HG02870 (cell line): Measurements from ENCODE around the gene NNMT.

ENCODE experiments used
- ATAC-seq: cut with Tn5 transposase; IDR thresholded peaks from one replicate; pipeline ENCODE4 v1.9.1; 2021; ENCODE audit warnings: mild to moderate bottlenecking, moderate library complexity; ENCODE audit not compliant: unreplicated experiment

Gene NNMT

GRCh38 chr11:114343020-114343419, 46.8 kb downstream of the NNMT start:
- ATAC-seq, result no peak

- ATAC-seq, result no peak
These were observed 47.3 kb downstream of the NNMT start for GRCh38 chr11:114343493-114343892.

GRCh38 chr11:114344494-114344893, 48.3 kb downstream of the NNMT start:
- no peak for ATAC-seq

- ATAC-seq, result no peak
These were observed 49.5 kb downstream of the NNMT start for GRCh38 chr11:114345575-114346222.

- no peak for ATAC-seq
These were observed 50.5 kb downstream of the NNMT start for GRCh38 chr11:114346709-114347141.

GRCh38 chr11:114348200-114349191, 52.3 kb downstream of the NNMT start:
- ATAC-seq, result no peak

- no peak for ATAC-seq
These were observed 53.8 kb downstream of the NNMT start for GRCh38 chr11:114350022-114350421.

- ATAC-seq, result no peak
These were observed 57.2 kb downstream of the NNMT start for GRCh38 chr11:114353443-114353842.

- ATAC-seq, result no peak
These were observed 57.9 kb downstream of the NNMT start for GRCh38 chr11:114354076-114354475.

GRCh38 chr11:114358716-114359115, 62.5 kb downstream of the NNMT start:
- ATAC-seq, result no peak

GRCh38 chr11:114359342-114359741, 63.1 kb downstream of the NNMT start:
- ATAC-seq, result no peak

GRCh38 chr11:114362326-114362725, 66.1 kb downstream of the NNMT start:
- ATAC-seq, result no peak

- ATAC-seq, result no peak
These were observed 66.8 kb downstream of the NNMT start for GRCh38 chr11:114362958-114363357.
